A549 (cell line): ENCODE measurements around the gene FAM53B. TPM values are rescaled to one million over a fixed set of nuclear protein-coding genes. Genes with fewer than 3 reads are reported as not detected.

Experiments
- ATAC-seq, 2 experiments: fragments of 200-7000 bp in 1 of 2; fragments of >200 bp in 1 of 2; cut with Nextera tagmentation in 1 of 2; cut with Tn5 transposase in 1 of 2; 3 replicates each; pipeline versions ENCODE4 v1.8.0 to v1.9.1; 2018 to 2020; ENCODE audit warnings: mild to moderate bottlenecking in 1 of 2, moderate library complexity in 1 of 2
- CTCF ChIA-PET: fragments of 300-600 bp; sonication (Branson Sonifier 250); formaldehyde crosslinking; extraction: SDS; loops from one replicate; lab custom pipeline; 2021; ENCODE audit warnings: antibody characterized with exemption, inconsistent platforms; lab: Yijun Ruan, JAX
- POLR2A ChIA-PET: fragments of 350-600 bp; formaldehyde crosslinking; extraction: SDS; loops from one replicate; lab custom pipeline; 2021; ENCODE audit warnings: antibody characterized with exemption, inconsistent platforms; lab: Yijun Ruan, JAX
- DNase-seq, 2 experiments: peaks; one replicate each; pipeline versions ENCODE4 v3.0.0 to v3.0.0-alpha.2; 2011 to 2016; ENCODE audit warnings: low read depth in 1 of 2, low spot score in 1 of 2
- FAIRE-seq: peaks from 2 replicates; lab custom pipeline; 2011; peaks lifted over from hg19 to GRCh38; lab: Jason Lieb, UNC
- H3K27ac ChIP-seq, 2 experiments: fragments of >200 bp; sonication (Bioruptor Twin); formaldehyde crosslinking; 3 replicates each; pipeline ENCODE4 v1.5.1; 2016 to 2017
- H3K4me1 ChIP-seq: fragments of >200 bp; sonication (Bioruptor Twin); formaldehyde crosslinking; 3 replicates; pipeline ENCODE4 v1.6.1; 2016
- H3K4me2 ChIP-seq: fragments of >200 bp; sonication (Bioruptor Twin); formaldehyde crosslinking; 3 replicates; pipeline ENCODE4 v1.6.1; 2016
- H3K4me3 ChIP-seq: fragments of >200 bp; sonication (Bioruptor Twin); formaldehyde crosslinking; 3 replicates; pipeline ENCODE4 v1.5.1; 2016
- H3K9me3 ChIP-seq: fragments of >200 bp; sonication (Bioruptor Twin); formaldehyde crosslinking; 3 replicates; pipeline ENCODE4 v1.6.1; 2016
- CBX2 ChIP-seq: fragments of 200-600 bp; sonication (generic); IDR thresholded peaks from 2 replicates; pipeline ENCODE4 v1.6.1; 2016; ENCODE audit warnings: low read depth, mild to moderate bottlenecking, borderline replicate concordance
- CHD4 ChIP-seq: fragments of 200-600 bp; sonication (generic); IDR thresholded peaks from 2 replicates; pipeline ENCODE4 v1.6.1; 2016; ENCODE audit warnings: antibody characterized with exemption, mild to moderate bottlenecking, borderline replicate concordance
- EHMT2 ChIP-seq: fragments of 200-600 bp; sonication (generic); IDR thresholded peaks from 2 replicates; pipeline ENCODE4 v1.6.1; 2016; ENCODE audit warnings: antibody characterized with exemption, low read depth, mild to moderate bottlenecking, moderate library complexity
- HEYL ChIP-seq: fragments of 250-450 bp; sonication (Bioruptor Pico); IDR thresholded peaks from 2 replicates; pipeline ENCODE4 v1.8.0; 2021; ENCODE audit warnings: mild to moderate bottlenecking, moderate library complexity
- HMGXB4 ChIP-seq: fragments of 250-450 bp; sonication (Bioruptor Pico); IDR thresholded peaks from 2 replicates; pipeline ENCODE4 v1.5.0; 2021; ENCODE audit warnings: mild to moderate bottlenecking, moderate library complexity, borderline replicate concordance
- JUN ChIP-seq, 2 experiments: fragments of >200 bp; sonication (Bioruptor Twin); formaldehyde crosslinking; IDR thresholded peaks; 2 replicates in 1 of 2; 3 replicates in 1 of 2; pipeline ENCODE4 v1.6.1; 2016 to 2017
- JUNB ChIP-seq: fragments of >200 bp; sonication (Bioruptor Twin); formaldehyde crosslinking; IDR thresholded peaks from 2 replicates; pipeline ENCODE4 v1.6.1; 2016
- MAFK ChIP-seq: fragments of 450-650 bp; IDR thresholded peaks from 2 replicates; pipeline ENCODE4 v1.6.1; 2014; ENCODE audit not compliant: partially characterized antibody
- MAX ChIP-seq: IDR thresholded peaks from 2 replicates; pipeline ENCODE4 v1.6.1; 2012
- NFE2L2 ChIP-seq: fragments of 150-350 bp; conservative IDR thresholded peaks from 2 replicates; pipeline ENCODE4 v1.6.1; 2014; ENCODE audit warnings: low read length
- NPAS2 ChIP-seq: fragments of 250-450 bp; sonication (Bioruptor Pico); IDR thresholded peaks from 2 replicates; pipeline ENCODE4 v1.8.0; 2022; ENCODE audit warnings: mild to moderate bottlenecking, moderate library complexity, borderline replicate concordance
- PHF8 ChIP-seq: fragments of 200-600 bp; sonication (generic); IDR thresholded peaks from 2 replicates; pipeline ENCODE4 v1.6.1; 2016; ENCODE audit warnings: low read depth, mild to moderate bottlenecking, antibody characterized with exemption, moderate library complexity, borderline replicate concordance
- POLR2A ChIP-seq: IDR thresholded peaks from 2 replicates; pipeline ENCODE4 v1.6.1; 2012; ENCODE audit warnings: mild to moderate bottlenecking, low read length
- POLR2AphosphoS2 ChIP-seq: conservative IDR thresholded peaks from 2 replicates; pipeline ENCODE4 v1.6.1; 2012; ENCODE audit warnings: low read length, improper control_type of control experiment, inconsistent platforms
- RARB ChIP-seq: fragments of 250-450 bp; sonication (Bioruptor Pico); IDR thresholded peaks from 2 replicates; pipeline ENCODE4 v1.8.0; 2021; ENCODE audit warnings: mild to moderate bottlenecking, moderate library complexity
- SREBF2 ChIP-seq: fragments of 450-650 bp; IDR thresholded peaks from 2 replicates; pipeline ENCODE4 v1.6.1; 2014; ENCODE audit warnings: mild to moderate bottlenecking, moderate library complexity
- TFCP2L1 ChIP-seq: fragments of 250-450 bp; sonication (Bioruptor Pico); IDR thresholded peaks from 2 replicates; pipeline ENCODE4 v1.5.0; 2021; ENCODE audit warnings: mild to moderate bottlenecking
- TP53 ChIP-seq: fragments of 250-450 bp; sonication (Bioruptor Pico); IDR thresholded peaks from 2 replicates; pipeline ENCODE4 v1.5.0; 2021; ENCODE audit warnings: mild to moderate bottlenecking, moderate library complexity
- ZC3H11A ChIP-seq: fragments of 450-650 bp; IDR thresholded peaks from 2 replicates; pipeline ENCODE4 v1.6.1; 2014; ENCODE audit warnings: antibody characterized with exemption, mild to moderate bottlenecking
- ZNF302 ChIP-seq: fragments of 250-450 bp; sonication (Bioruptor Pico); IDR thresholded peaks from 2 replicates; pipeline ENCODE4 v1.9.0; 2021; ENCODE audit warnings: inconsistent platforms, mild to moderate bottlenecking, moderate library complexity
- WGBS: methylation state at CpG from one replicate; pipeline ENCODE4 v1.1.6; 2017; ENCODE audit errors: missing lambda C conversion rate; 5-methylcytosine and 5-hydroxymethylcytosine counted together
- polyA plus RNA-seq, 4 experiments: library from polyadenylated mRNA; depleted of rRNA in 3 of 4; stranded (reverse); fragments of >200 nt; fragmentation: RNase III in 1 of 4; extraction: RNeasy Plus Mini Kit Qiagen cat#74134 plus additional on column Dnase treatment in 1 of 4; gene quantifications; 2 replicates in 3 of 4; 3 replicates in 1 of 4; pipeline ENCODE4 v1.2.3, GENCODE V29; 2011 to 2017
- TF ChIP-seq, protein P1 (sequence below): fragments of 150-350 bp; IDR thresholded peaks from 2 replicates; pipeline ENCODE4 v1.6.1; 2014; ENCODE audit warnings: low read depth, mild to moderate bottlenecking, low read length
- TF ChIP-seq, protein P2 (sequence below): fragments of 200-600 bp; sonication (generic); IDR thresholded peaks from 2 replicates; pipeline ENCODE4 v1.6.1; 2016; ENCODE audit warnings: antibody characterized with exemption, mild to moderate bottlenecking, moderate library complexity
- TF ChIP-seq, protein P3 (sequence below): fragments of >200 bp; sonication (Bioruptor Twin); formaldehyde crosslinking; IDR thresholded peaks from 2 replicates; pipeline ENCODE4 v1.6.1; 2016
- TF ChIP-seq, protein P4 (sequence below): fragments of 250-450 bp; sonication (Bioruptor Pico); IDR thresholded peaks from 2 replicates; pipeline ENCODE4 v1.5.0; 2020; ENCODE audit warnings: low read depth, mild to moderate bottlenecking, moderate library complexity

FAM53B gene
- polyA plus RNA-seq, 2 of the 4 experiments (the other 2 are of a cell fraction) = 5.1 to 8.5 TPM

GRCh38 chr10:124597846-124598165 is 146.4 kb downstream of the FAM53B start (continued):
- TF ChIP-seq, protein P1, sequence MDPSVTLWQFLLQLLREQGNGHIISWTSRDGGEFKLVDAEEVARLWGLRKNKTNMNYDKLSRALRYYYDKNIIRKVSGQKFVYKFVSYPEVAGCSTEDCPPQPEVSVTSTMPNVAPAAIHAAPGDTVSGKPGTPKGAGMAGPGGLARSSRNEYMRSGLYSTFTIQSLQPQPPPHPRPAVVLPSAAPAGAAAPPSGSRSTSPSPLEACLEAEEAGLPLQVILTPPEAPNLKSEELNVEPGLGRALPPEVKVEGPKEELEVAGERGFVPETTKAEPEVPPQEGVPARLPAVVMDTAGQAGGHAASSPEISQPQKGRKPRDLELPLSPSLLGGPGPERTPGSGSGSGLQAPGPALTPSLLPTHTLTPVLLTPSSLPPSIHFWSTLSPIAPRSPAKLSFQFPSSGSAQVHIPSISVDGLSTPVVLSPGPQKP = no peak
- TF ChIP-seq MAX (no peak), HMGXB4 (CRISPR knock-in tag) (no peak), TFCP2L1 (CRISPR knock-in tag) (no peak), HEYL (CRISPR knock-in tag) (no peak), NFE2L2 (no peak), CBX2 (no peak)
- TF ChIP-seq, protein P2, sequence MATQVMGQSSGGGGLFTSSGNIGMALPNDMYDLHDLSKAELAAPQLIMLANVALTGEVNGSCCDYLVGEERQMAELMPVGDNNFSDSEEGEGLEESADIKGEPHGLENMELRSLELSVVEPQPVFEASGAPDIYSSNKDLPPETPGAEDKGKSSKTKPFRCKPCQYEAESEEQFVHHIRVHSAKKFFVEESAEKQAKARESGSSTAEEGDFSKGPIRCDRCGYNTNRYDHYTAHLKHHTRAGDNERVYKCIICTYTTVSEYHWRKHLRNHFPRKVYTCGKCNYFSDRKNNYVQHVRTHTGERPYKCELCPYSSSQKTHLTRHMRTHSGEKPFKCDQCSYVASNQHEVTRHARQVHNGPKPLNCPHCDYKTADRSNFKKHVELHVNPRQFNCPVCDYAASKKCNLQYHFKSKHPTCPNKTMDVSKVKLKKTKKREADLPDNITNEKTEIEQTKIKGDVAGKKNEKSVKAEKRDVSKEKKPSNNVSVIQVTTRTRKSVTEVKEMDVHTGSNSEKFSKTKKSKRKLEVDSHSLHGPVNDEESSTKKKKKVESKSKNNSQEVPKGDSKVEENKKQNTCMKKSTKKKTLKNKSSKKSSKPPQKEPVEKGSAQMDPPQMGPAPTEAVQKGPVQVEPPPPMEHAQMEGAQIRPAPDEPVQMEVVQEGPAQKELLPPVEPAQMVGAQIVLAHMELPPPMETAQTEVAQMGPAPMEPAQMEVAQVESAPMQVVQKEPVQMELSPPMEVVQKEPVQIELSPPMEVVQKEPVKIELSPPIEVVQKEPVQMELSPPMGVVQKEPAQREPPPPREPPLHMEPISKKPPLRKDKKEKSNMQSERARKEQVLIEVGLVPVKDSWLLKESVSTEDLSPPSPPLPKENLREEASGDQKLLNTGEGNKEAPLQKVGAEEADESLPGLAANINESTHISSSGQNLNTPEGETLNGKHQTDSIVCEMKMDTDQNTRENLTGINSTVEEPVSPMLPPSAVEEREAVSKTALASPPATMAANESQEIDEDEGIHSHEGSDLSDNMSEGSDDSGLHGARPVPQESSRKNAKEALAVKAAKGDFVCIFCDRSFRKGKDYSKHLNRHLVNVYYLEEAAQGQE = no peak

GRCh38 chr10:124596962-124597845 is 147.0 kb downstream of the FAM53B start:
- CTCF ChIA-PET = interaction anchor here (1.0 kb wide), 1 partner anchor 67 kb away, joined by 3 read pairs; no protein-coding TSS in a partner anchor
- Histone ChIP-seq H3K4me2 (no peak overlapping the region), H3K4me3 (no peak overlapping the region), H3K4me1 (peaks cover 6% of the 10 kb centered on the region; the same call in 1 of the 3 replicates), H3K9me3 (no peaks in the 10 kb centered on the region), H3K27ac (no peak overlapping the region)
- POLR2A ChIA-PET = no interaction called here
- DNase-seq = no peak
- TF ChIP-seq TP53 (CRISPR knock-in tag) = no peak
- no peak for TF ChIP-seq MAFK
- no peak for TF ChIP-seq RARB (CRISPR knock-in tag)
- no peak for TF ChIP-seq EHMT2
- TF ChIP-seq POLR2A = no peak
- TF ChIP-seq PHF8 = no peak
- no peak for TF ChIP-seq HEYL (CRISPR knock-in tag)
- TF ChIP-seq, protein P3, sequence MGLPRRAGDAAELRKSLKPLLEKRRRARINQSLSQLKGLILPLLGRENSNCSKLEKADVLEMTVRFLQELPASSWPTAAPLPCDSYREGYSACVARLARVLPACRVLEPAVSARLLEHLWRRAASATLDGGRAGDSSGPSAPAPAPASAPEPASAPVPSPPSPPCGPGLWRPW = no peak
- no peak for TF ChIP-seq JUN (IDR thresholded peaks at IDR 0.05)
- TF ChIP-seq ZC3H11A = no peak
- TF ChIP-seq, protein P4, sequence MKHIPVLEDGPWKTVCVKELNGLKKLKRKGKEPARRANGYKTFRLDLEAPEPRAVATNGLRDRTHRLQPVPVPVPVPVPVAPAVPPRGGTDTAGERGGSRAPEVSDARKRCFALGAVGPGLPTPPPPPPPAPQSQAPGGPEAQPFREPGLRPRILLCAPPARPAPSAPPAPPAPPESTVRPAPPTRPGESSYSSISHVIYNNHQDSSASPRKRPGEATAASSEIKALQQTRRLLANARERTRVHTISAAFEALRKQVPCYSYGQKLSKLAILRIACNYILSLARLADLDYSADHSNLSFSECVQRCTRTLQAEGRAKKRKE (CRISPR knock-in tag) = no peak
- TF ChIP-seq, protein P1 = no peak
- no peak for TF ChIP-seq CHD4
- no peak for TF ChIP-seq POLR2AphosphoS2
- TF ChIP-seq, protein P2 = no peak
- TF ChIP-seq JUNB = no peak
- no peak for TF ChIP-seq ZNF302 (CRISPR knock-in tag)
- no peak for TF ChIP-seq SREBF2
- TF ChIP-seq NPAS2 (CRISPR knock-in tag) = no peak
- FAIRE-seq = no peak
- WGBS = 74% methylated on average over 16 of the region's 21 CpGs
- ATAC-seq = no peak
